GM10248 (cell line): ENCODE data around the gene TLE2.
A peak's percentile ranks its signal among the peaks of the same experiment; 100 is the strongest.
"Not testable (repeated sequence)": the region's sequence is repeated elsewhere in the genome, so short reads cannot be mapped to it uniquely, and the experiment has no call there.

Experiments
- CTCF ChIA-PET: fragments of 300-600 bp; sonication (Branson Sonifier 250); formaldehyde crosslinking; extraction: SDS; loops from one replicate; lab custom pipeline; 2021; ENCODE audit warnings: antibody characterized with exemption; lab: Yijun Ruan, JAX
- POLR2A ChIA-PET: fragments of 350-650 bp; sonication (Branson Sonifier 250); formaldehyde crosslinking; extraction: SDS; loops from one replicate; lab custom pipeline; 2020; ENCODE audit warnings: antibody characterized with exemption; lab: Yijun Ruan, JAX
- DNase-seq: peaks from one replicate; pipeline ENCODE4 v3.0.0; 2012; ENCODE audit errors: extremely low spot score
- TF ChIP-seq, protein P1 (sequence below): IDR thresholded peaks from 2 replicates; pipeline ENCODE4 v1.5.1; 2012; ENCODE audit warnings: mild to moderate bottlenecking, low read depth; ENCODE audit errors: extremely low read depth, missing control alignments, control extremely low read depth

TLE2 gene

DNA sequence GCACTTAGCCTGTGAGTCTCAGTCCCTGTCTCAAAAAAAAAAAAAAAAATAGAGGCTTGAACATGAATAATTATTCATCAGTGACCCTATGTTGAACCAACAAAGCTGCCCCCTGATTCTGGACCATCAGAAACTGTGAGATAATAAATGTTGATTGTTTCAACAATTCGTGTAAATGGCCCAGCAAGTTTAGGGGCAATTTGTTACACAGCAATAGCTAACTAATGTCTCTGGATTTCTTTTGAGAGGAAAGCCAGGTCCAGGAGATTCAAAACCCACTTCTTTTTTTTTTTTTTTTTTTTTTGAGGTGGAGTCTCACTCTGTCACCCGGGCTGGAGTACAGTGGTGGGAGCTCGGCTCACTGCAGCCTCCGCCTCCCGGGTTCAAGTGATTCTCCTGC, 64.2 kb downstream of the TLE2 start:
- ChIA-PET POLR2A (interaction anchor here (0.6 kb wide), 1 partner anchor 216 kb away, joined by 4 read pairs; no protein-coding TSS in a partner anchor), CTCF (interaction anchor here (0.6 to 3.2 kb wide), 10 partner anchors 11 to 197 kb away, joined by 3 to 13 read pairs (median 4); partner anchors contain the start of gene TLE6)
- TF ChIP-seq, protein P1, sequence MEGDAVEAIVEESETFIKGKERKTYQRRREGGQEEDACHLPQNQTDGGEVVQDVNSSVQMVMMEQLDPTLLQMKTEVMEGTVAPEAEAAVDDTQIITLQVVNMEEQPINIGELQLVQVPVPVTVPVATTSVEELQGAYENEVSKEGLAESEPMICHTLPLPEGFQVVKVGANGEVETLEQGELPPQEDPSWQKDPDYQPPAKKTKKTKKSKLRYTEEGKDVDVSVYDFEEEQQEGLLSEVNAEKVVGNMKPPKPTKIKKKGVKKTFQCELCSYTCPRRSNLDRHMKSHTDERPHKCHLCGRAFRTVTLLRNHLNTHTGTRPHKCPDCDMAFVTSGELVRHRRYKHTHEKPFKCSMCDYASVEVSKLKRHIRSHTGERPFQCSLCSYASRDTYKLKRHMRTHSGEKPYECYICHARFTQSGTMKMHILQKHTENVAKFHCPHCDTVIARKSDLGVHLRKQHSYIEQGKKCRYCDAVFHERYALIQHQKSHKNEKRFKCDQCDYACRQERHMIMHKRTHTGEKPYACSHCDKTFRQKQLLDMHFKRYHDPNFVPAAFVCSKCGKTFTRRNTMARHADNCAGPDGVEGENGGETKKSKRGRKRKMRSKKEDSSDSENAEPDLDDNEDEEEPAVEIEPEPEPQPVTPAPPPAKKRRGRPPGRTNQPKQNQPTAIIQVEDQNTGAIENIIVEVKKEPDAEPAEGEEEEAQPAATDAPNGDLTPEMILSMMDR = no peak
- no peak for DNase-seq

DNA sequence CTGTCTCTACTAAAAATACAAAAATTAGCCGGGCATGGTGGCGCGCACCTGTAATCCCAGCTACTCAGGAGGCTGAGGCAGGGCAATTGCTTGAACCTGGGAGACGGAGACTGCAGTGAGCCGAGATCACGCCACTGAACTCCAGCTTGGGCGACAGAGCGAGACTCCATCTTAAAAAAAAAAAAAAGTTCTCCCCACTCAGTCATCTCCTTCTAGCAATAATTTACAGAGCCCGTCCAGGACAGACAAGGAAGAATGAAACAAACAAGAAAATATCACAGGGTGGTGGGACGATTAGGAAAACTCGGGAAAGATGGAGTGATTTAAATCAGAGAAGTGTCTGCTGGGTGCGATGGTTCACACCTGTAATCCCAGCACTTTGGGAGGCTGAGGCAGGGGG, 65.4 kb downstream of the TLE2 start:
- not testable (repeated sequence) for DNase-seq
- ChIA-PET CTCF (interaction anchor here (1.0 to 5.4 kb wide), 13 partner anchors 9 to 341 kb away, joined by 3 to 47 read pairs (median 6); partner anchors contain the start of gene TLE6), POLR2A (interaction anchor here (0.6 kb wide), 1 partner anchor 75 kb away, joined by 3 read pairs; no protein-coding TSS in a partner anchor)

DNA sequence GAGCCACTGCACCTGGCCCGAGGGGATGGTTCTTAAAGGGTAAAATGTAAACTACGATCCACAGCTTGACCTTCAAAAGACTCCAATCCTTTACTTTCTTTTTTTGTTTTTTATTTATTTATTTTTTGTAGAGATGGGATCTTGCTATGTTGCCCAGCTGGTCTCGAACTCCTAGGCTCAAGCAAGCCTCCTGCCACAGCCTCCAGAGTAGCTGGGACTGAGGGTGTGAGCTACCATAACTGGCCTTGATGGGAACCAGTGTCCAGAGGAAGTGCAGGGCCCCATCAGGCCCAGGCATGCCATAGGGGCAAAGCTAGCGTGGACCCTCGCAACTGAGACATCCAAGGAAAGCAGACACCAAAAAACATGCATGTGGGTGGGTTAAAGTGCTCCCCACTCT, 66.0 kb downstream of the TLE2 start:
- TF ChIP-seq, protein P1 = no peak
- ChIA-PET POLR2A (no interaction called here), CTCF (interaction anchor here (1.0 to 5.4 kb wide), 22 partner anchors 9 to 342 kb away, joined by 3 to 47 read pairs (median 5); no protein-coding TSS in a partner anchor)
- DNase-seq = no peak

DNA sequence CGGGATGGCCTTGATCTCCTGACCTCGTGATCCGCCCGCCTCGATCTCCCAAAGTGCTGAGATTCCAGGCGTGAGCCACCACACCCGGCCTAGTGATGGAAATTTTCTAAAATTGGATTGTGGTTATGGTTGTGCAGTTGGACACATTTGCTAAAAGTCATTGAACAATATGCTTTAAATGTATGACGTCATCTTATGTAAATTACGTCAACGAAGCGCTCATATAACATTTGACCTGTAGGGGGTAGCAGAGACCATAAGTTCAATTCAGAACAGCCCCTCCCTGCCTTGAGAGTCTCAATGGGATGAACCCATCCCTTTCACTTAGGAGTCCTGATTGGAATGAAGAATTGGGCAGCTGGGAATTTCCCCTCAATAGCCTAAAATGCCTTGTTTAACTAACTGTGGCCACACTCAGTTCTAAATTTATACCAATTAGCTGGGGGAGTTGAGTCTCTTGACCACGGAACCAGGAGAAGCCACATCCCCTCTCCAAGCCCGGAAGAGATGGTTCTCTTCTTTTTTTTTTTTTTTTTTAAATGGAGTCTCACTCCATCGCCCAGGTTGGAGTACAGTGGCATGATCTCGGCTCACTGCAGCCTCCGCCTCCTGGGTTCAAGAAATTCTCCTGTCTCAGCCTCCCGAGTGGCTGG, 66.9 kb downstream of the TLE2 start:
- POLR2A ChIA-PET = no interaction called here
- CTCF ChIA-PET = interaction anchor here (0.6 to 5.4 kb wide), 27 partner anchors 9 to 343 kb away, joined by 3 to 47 read pairs (median 5); no protein-coding TSS in a partner anchor
- peak; percentile 72 for DNase-seq
- TF ChIP-seq, protein P1 = peak; percentile 60

DNA sequence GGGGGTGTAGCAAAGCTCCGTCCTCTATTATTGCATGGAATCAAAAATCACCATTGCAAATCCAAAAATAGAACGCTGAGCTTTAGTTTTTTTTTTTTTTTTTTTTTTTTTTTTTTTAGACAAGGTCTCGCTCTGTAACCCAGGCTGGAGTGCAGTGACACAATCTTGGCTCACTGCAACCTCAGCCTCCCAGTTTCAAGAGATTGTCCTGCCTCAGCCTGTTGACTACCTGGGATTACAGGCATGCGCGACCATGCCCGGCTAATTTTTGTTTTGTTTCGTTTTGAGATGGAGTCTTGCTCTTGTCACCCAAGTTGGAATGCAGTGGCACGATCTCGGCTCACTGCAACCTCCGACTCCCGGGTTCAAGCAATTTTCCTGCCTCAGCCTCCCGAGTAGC, 69.0 kb downstream of the TLE2 start:
- CTCF ChIA-PET = interaction anchor here (3.0 to 5.4 kb wide), 3 partner anchors 9 to 148 kb away, joined by 14 to 47 read pairs (median 41); no protein-coding TSS in a partner anchor

DNA sequence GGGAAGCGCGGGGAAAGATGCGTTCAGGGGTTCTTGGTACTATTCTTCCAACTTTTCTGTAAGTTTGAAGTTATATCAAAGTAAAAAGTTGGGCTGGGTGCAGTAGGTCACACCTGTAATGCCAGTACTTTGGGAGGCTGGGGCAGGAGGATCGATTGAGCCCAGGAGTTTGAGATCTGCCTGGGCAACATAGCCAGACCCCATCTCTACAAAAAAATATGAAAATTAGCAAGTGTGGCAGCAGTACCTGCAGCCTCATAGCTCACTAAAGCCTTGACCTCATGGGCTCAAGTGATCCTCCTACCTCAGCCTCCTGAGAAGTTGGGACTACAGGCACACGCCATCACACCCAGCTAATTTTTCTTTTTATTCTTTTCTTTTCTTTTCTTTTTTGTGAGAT, 71.9 kb downstream of the TLE2 start:
- ChIA-PET POLR2A (no interaction called here), CTCF (interaction anchor here (0.6 to 4.1 kb wide), 6 partner anchors 10 to 169 kb away, joined by 3 to 22 read pairs (median 3); no protein-coding TSS in a partner anchor)
- DNase-seq = no peak
- TF ChIP-seq, protein P1 = no peak

More for the DNA sequence above, 69.0 kb downstream of the TLE2 start:
- no peak for DNase-seq
- POLR2A ChIA-PET = no interaction called here
- TF ChIP-seq, protein P1 = no peak

DNA sequence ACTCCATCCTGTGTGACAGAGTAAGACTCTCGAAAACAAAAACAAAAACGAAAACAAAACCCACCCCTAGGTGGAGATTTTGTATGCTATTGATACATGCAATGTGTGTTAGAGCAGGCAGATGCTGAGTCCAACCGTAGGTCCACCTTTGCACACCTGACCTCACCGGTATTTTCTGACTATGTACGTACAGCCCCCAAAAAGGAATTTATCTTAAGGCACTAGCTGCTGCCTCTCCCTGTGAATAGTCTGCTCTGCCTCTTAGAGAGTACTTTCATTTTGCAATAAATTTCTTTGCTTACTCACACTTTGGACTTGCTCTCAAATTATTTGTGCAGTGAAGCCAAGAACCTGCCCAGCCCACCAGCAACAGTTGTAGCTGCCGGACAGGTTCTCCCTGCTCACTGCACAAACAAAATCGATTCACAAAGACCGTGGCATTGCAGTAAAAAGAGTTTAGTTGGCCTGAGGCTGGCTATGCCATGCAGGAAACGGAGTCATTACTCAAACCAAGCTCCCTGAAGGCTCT, 76.1 kb downstream of the TLE2 start:
- no peak for DNase-seq
- TF ChIP-seq, protein P1 = no peak
- ChIA-PET POLR2A (interaction anchor here (0.6 kb wide), 1 partner anchor 545 kb away, joined by 3 read pairs; no protein-coding TSS in a partner anchor), CTCF (interaction anchor here (1.5 to 4.9 kb wide), 5 partner anchors 9 to 305 kb away, joined by 4 to 77 read pairs (median 10); no protein-coding TSS in a partner anchor)
